Measurements from ENCODE around the gene ACADVL. TPM values are rescaled to one million over a fixed set of nuclear protein-coding genes. Genes with fewer than 3 reads are reported as not detected.
"Not testable (repeated sequence)": the region's sequence is repeated elsewhere in the genome, so short reads cannot be mapped to it uniquely, and the experiment has no call there.

ACADVL gene
- polyA plus RNA-seq, 3 donors: 438 to 579 (median 497) TPM

DNA sequence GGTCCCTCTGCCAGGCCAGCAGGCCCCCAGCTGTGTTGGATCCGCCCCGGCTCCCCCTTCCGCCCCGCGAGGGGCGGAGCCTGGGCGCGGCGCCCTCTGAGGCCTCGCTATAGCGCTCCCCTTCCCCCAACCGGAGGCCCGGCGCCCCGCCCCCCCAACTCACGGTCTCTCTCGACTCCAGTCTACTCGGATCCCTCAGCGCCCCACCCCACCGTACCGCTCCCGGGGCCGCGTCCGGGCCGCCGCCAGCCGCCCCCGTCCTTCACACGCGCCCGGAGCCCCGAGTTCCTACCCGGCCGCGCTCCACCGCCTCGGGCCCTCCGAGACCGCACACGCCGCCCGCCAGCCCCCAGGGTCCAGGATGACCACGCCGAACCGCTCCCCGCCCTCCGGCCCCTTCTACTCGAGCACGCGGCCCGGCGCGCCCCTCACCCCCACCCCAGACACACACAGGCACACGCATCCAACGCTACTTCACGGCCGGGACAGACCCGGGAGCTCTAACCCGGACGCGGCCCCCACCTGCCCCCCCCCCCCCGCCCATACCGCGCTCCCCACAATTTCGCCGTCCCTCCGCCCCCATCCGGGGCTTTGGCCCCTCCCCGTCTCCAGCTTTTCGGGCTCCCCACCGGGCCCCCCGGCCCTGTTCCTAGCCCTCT, 18.2 kb downstream of the ACADVL start:
- no peak for DNase-seq (ENCODE audit: extremely low read depth in 1 of 11, low read depth in 9 of 11, low spot score in 4 of 11)

DNA sequence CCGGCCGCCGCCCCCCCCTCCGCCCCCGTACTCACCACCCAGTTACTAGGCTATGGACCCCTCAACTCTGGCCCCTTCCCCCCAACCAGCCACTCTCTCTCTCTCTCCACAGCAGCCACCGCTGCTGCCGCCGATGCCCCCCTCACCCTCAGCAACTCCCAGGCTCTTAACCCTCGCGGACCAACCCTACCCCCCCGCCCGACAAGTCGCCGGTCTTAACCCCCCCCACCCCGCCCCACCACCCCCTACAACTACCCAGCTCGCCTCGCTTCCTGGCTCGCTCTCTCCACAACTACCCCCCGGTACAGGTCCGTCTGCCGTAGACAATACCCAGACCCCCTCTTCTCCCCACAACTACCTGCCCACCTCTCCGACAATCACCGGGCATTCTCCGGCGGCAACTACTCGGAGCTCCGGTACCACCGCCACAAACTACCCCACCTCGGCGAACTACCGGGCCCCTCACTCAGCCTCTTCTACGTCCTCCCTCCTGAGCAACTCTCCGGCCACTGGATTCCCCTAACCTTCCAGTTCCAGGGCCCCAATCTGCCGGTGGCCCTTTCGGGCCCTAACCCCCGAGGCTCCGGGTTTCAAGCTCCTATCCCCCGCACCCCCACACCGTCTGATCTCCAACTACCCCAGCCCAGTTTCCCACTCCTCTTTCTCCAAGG, 18.8 kb downstream of the ACADVL start:
- no peak for DNase-seq (ENCODE audit: extremely low read depth in 1 of 11, low read depth in 9 of 11, low spot score in 4 of 11)

DNA sequence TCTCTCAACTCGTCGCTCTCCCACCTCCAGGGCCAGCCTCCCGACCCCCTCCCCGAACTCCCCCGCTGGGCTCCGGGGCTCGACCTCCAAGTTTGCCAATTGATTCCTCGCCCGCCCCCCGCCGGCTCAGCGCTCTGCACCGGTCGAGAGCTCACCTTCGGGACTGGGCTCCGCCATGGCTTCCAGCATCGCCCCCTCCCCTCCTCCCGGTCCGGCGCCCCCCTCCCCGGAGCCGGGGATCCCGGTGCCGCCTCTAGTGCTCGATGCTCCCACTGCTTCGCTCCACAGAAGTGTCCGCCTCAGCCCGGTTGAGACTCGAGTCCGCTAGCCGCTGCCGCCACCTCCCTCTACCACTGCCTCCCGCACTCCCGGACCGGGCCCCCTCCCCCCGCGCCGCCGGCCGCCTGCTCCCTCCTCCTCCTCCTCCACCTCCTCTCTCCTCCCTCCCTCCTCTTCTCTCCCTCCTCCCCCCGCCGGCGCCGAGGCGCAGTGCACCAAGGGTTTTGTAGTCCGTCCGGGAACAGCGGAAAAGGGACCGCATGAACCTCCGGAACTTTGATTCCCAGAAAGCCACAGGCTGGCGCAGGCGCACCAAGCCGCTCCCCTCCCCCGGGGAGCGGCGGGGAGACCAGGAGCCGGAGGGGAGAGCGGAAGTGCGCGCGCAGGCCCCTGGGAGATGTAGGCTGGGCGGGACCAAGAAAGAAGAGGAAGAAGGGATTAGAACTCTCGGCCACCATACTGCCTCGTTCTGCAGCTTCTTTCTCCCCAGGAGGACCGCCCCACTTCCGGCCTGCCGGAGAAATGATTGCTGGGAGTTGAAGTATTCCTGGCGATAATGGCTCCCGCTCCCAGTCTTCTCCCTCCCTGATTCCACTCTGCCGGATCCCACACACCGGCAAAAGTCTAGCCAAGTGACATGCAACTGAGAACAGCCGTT, 19.6 kb downstream of the ACADVL start, which contains the start of gene PHF23:
Gene PHF23 (minus strand): TSS at position 367 of the 937 bp plus-strand sequence. CDS start 178 bp downstream, at position 189.
- peak; percentile 98 to 100 (median 99) for DNase-seq (ENCODE audit: extremely low read depth in 1 of 11, low read depth in 9 of 11, low spot score in 4 of 11)

DNA sequence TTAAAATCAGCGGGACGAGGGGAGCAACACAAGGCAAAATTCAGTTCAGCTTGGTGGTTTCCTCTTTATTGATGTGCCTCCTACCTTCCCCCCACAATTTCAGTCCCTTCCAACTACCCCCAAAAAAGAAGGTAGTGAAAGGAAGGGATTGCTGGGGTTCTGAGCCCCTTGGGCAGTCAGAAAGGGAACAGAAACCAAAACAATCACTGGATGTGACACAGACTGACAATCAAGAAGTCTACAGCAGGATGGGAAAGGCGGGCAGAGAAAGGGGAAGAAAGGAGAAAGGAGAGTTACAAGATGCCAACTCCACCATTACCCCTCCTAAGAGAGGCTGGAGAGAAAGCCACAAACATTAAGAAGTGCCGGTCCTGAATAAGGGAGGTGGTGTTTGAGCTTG, 20.6 kb downstream of the ACADVL start:
- DNase-seq (ENCODE audit: extremely low read depth in 1 of 11, low read depth in 9 of 11, low spot score in 4 of 11): no peak

DNA sequence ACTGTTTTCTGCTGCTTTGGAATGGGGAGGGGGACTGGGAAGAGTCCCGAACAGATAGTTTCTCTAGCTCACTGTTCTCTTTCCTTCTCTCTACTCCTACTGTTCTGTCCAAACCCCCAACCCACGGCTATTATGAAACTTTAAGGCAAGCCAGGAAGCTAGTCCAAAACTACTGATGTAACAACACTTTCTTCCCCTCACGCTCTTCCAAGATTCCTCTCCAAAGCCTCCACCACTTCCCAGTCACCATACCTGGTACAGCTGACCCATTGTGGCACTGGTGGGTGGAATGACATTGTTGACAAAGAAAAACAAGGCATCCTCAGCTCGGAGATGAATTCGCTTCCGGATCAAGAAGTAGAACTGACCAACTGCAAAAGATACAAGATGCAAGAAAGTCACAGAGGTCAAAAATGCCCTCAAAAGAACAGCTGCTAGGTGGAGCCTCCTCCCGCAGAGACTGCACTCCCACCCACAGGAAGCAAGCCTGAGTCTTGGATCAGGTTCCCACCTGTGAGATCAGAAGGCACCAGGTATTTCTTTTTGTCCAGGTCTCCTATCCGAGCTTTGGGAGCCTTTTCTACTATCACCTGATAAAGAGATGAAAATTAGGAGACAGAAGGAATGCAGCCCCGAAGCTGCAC, 21.5 kb downstream of the ACADVL start:
- no peak for DNase-seq (ENCODE audit: extremely low read depth in 1 of 11, low read depth in 9 of 11, low spot score in 4 of 11)

DNA sequence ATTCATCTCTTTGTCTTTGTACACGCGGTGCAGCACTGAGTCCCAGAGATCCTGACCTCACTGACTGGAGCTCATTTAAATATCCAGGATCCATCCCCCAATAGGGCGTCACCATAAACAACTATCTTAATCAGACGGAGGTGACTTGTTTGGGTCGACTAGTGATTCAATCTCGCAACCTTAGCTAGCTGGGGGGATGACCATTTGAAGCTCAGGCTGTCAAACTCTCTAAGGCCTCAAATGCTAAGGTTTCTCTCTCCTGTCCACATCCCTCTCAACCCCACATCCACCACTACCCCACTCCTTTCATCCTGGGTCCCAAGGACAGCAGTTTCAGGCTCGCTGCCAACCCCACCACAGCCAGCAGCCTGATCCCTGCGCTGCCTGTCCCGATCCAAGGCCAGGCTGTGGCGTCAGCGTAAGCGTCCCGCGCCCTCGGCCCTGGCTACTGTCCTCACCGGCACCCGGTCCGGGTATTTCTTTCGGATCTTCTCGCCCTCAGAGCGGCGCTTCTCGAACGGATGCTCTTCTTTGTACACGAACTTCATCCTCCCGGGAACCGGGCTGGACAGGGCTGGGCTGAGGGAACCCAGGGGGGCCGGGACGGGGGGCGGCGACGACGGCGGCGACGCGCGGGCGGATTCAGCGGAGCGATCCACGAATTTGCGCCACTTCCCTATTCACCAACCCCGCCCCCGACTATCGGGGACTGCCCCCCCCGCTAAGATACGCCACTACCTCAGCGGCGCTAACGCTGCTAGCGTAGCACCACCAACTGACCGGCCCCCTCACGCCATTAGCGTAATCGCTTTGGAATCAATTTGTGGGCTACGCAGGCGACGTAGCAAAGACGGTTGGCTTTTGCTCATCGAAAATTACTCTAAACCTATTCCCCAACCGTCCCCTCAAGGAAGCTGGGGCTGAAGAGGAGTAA, 22.3 kb downstream of the ACADVL start, which contains the start of gene GABARAP:
Gene GABARAP (minus strand): TSS at position 667 of the 934 bp plus-strand sequence. CDS start 119 bp downstream, at position 548.
- peak; percentile 84 to 98 (median 93) for DNase-seq (ENCODE audit: extremely low read depth in 1 of 11, low read depth in 9 of 11, low spot score in 4 of 11)

DNA sequence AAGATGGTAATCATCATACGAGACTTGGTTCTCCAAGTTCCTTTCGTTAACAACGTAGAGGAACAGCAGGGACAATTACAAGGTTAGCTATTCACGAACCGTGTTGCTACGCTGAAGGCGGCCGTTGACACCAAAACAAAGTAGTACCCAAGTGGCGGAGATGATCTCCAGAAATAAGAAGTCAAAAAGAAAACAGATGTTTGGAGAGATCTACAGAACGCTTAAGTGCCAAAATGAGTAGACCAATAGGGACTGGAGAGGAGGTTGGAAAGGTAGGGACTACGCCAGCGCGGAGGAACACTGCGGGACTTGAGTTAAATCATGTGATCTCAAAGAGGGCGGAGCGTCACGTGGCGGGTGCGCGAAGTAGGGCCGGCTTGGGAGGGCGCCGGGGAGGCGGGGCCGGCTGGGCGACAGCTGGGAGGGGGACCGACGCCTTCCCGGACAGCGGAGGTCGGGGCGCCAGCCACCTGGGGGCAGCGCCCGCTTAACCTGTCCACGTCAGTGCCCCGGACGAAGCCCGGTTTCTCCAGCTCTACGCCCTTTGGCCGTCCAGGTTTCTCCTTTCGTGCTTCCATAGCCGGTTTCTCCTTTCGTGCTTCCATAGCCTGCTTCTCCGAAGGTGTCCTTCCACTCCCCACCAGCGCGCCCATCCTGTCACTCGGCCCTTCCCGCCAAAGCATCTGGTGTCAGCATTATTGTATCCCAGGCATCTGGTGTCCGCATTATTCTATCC, 23.1 kb downstream of the ACADVL start:
- DNase-seq (ENCODE audit: extremely low read depth in 1 of 11, low read depth in 9 of 11, low spot score in 4 of 11): peak; percentile 88 to 99 (median 95)

DNA sequence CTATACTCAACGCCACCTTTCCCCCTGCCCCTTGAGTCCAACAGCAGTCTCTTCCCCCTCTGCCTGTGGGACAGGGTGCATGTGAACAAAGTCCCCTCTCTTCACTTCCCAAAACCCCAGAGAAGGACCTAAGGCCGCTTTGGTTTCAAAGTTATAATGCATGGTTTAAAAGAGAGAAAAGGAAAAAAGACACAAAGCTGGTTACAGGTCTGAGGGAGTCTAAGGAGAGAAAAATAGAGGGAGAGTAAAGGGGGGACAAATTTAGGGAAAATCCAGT, 23.7 kb downstream of the ACADVL start:
- DNase-seq (ENCODE audit: extremely low read depth in 1 of 11, low read depth in 9 of 11, low spot score in 4 of 11): no peak

DNA sequence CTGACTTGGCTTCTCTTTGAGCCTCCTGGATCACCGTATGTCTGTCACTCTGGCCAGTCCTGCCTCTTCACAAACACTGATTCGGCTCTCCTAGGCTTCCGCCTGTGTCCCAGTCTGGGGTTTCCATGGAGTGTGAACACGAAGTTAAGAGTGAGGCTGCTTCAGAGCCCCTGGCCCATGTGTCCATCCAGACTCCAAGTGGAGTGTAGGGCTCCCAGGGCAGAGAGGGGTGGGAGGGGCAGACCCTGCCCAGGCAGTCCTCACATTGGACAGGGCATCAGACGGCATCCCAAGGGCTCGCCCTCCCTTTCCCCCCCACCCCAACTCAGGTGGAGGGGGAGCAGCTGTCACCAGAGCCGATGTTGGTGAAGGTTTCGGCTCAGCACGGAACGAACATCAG, 24.1 kb downstream of the ACADVL start:
- not testable (repeated sequence) for DNase-seq (ENCODE audit: extremely low read depth in 1 of 11, low read depth in 9 of 11, low spot score in 4 of 11)

DNA sequence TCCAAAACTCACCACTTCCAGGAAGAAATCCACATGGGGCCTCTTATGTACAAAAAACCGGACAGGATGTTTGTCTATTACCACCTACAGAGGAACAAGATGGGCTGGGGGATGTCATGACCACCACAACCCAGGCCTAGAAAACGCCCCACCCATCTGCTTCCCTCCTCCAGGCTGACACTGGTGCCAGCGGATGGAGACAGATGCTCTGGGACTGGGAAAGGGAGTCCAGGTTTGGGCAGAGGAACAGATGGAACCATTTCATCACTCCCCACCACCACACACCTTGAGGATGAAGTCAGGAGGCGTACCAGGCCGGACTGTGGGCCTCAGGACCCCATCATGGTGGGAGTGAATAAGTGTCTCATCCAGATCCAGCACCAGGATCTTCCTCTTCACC, 27.0 kb downstream of the ACADVL start:
- DNase-seq (ENCODE audit: extremely low read depth in 1 of 11, low read depth in 9 of 11, low spot score in 4 of 11): no peak

DNA sequence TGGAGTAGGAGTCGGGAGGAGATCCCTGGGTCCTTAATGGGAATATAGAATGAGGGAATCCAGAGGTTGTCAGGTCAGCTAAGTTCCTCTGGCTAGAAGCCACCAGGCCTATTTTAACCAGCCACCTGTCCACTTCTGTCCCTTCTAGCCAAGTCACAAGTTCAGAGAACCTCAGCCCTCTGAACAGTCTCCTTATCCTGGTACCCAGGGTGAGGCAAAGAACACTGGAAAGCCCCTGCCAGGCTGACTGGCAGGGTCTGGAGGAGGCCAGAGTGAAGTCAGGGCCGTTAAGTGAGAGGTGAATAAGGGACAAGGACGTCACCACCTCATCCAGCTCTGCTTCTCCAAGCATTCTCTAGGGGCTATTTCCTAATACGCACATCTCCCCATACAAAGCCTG, 29.1 kb downstream of the ACADVL start:
- no peak for DNase-seq (ENCODE audit: extremely low read depth in 1 of 11, low read depth in 9 of 11, low spot score in 4 of 11)

DNA sequence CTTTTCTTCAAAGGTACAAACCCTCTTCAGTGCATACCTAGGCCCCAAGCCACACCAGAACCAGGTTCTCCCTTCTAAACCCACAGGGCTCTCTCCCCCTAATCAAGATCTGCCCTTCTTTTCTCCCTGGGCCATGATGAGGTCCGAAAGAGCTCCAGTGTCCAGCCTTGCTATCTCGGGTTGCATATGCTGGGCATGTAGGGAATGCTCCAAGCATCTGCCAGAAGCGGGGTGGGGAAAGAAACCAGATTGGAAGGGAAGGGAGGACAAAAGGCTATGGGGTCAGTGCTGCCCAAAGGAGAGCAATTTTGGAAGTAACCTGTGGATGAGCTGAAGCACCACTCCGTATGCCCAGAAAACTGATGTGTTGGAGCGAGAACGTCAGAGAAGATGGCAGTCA, 29.5 kb downstream of the ACADVL start:
- no peak for DNase-seq (ENCODE audit: extremely low read depth in 1 of 11, low read depth in 9 of 11, low spot score in 4 of 11)

DNA sequence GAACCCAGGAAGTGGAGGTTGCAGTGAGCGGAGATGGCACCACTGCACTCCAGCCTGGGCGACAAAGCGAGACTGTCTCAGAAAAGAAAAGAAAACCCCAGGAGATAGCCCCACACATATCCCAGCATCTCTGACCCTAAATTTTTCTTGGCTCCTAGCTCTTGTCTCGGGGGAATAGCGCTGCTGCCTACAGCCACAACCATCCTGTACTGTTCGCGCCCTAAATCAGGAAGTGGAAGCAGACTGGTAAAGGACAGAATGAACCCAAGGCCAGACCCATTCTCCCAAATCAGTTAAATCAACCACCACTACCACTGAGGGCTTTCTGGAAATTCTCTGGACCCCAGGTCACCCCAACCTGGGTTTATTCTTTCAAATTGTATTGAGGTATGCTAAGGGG, 30.1 kb downstream of the ACADVL start:
- no peak for DNase-seq (ENCODE audit: extremely low read depth in 1 of 11, low read depth in 9 of 11, low spot score in 4 of 11)

DNA sequence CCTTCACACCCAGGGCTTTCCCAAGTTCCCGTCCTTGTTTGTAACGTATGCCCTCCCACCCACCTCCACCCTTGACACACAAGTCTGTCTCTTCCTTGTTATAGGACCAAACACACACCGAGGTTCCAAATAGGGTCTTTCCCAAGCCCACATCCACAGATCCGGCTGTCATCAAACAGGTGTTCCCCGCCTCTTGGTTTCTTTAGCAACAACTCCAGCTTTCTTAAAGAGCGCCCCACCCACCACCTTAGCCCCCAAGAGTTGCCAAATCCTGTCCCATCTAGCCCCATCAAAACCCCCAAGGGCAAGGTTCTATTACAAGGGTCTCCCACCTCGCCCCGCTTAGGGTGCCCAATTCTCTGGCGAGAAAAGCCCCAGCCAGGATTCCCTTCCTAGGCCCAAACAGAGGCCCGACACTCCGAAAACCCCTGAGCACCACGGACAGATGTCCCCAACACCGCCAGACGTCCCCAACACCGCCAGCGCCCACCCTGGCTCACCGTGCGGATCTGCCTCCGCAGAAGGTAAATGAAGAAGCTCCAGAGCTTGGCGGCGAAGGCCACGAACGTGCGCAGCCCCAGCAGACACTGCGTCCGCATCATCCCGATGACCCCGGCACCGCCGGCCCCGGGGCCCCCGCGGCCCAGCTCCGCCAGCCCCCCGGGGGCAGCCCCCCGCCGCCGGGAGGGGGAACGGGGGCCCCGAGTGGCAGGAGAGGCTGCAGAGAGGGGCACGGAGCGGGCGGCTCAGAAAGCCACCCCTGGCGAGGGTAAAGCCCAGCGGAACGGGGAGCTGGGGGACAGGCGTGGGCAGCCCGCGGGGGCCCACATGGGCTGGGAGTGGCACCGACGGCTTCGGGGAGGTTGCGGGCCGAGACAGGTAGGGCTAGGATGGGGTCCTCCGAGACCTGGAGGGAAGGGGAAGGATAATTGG, 31.2 kb downstream of the ACADVL start:
- DNase-seq (ENCODE audit: extremely low read depth in 1 of 11, low read depth in 9 of 11, low spot score in 4 of 11): no peak

DNA sequence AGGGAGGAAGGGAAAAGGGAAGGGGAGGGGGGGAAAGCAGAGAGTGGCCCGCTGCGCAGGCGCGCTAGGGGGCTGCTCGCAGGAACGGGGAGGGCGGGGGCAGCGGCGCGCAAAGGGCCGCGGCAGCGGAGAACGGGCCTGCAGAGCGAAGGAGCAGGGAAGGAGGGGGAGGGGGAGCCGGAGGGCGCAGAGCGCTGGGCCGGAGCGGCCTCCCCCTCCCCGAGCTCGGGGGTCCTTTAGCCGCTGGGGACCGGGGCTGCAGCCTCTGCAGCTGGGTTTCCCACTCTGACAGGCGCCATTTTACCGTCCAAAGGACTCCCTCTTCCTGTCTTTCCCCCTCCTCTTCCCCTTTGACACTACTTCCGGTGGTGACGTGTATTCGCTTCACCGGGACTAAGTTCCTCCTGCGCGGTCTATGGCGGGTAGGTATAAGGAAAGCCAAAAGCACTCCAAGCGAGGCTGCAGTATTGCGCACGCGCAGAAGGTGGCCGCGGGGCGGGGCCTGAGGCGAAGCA, 32.0 kb downstream of the ACADVL start, which contains the start of gene CTDNEP1:
Gene CTDNEP1 (minus strand): TSS at position 74 of the 515 bp plus-strand sequence. CDS start 438 bp downstream, outside the sequence.
- DNase-seq (ENCODE audit: extremely low read depth in 1 of 11, low read depth in 9 of 11, low spot score in 4 of 11): peak in 10 of 11 donors; percentile 99 to 100 (median 100)

Data from renal cortex interstitium (tissue), 11 donors.